Measurements from ENCODE around the gene GABRD.

GABRD gene

DNA sequence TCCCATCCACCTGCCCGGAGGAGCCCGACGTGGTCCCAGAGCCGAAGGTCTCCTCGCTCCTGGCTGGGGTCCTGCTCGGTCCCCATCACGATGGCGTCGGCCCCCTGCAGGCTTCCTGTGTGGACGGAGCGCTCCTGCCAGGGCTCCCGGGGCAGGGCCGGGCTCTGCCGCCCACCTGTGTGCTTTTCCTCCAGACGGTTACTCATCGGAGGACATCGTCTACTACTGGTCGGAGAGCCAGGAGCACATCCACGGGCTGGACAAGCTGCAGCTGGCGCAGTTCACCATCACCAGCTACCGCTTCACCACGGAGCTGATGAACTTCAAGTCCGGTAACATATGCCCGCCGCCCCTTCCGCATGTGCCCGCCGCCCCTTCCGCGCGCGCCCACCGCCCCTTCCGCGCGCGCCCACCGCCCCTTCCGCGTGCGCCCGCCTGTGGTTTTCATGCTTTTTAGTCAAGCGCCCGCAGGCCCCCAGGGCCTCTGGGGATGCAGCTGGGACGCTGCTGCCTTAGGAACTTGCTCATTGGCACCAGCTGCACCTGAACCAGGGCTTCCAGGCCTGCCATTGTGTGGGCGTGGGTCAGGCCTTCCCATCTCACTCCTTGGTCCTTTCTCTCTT, 8.9 kb downstream of the GABRD start:
- H3K27ac ChIP-seq (ENCODE audit: low read depth, low read length) = no peak overlapping the region
- H3K4me1 ChIP-seq (ENCODE audit: control insufficient read depth in 1 of 2, insufficient read depth in 2 of 2, low read length in 2 of 2) = peaks cover 0 to 8% of the 10 kb centered on the region in 2 donors
- no peak overlapping the region for H3K9ac ChIP-seq (ENCODE audit: low read depth in 1 of 2, low read length in 2 of 2)
- H3K36me3 ChIP-seq (ENCODE audit: control insufficient read depth in 1 of 2, insufficient read depth in 2 of 2, low read length in 2 of 2) = no peaks in the 10 kb centered on the region
- H3K9me3 ChIP-seq (ENCODE audit: control insufficient read depth in 1 of 2, low read length in 2 of 2) = no peaks in the 10 kb centered on the region
- no peak overlapping the region for H3K4me3 ChIP-seq (ENCODE audit: low read depth in 1 of 2, low read length in 2 of 2)
- peaks cover 0 to 4% of the 10 kb centered on the region in 2 donors for H3K27me3 ChIP-seq (ENCODE audit: control insufficient read depth in 1 of 2, insufficient read depth in 2 of 2, low read length in 2 of 2)

DNA sequence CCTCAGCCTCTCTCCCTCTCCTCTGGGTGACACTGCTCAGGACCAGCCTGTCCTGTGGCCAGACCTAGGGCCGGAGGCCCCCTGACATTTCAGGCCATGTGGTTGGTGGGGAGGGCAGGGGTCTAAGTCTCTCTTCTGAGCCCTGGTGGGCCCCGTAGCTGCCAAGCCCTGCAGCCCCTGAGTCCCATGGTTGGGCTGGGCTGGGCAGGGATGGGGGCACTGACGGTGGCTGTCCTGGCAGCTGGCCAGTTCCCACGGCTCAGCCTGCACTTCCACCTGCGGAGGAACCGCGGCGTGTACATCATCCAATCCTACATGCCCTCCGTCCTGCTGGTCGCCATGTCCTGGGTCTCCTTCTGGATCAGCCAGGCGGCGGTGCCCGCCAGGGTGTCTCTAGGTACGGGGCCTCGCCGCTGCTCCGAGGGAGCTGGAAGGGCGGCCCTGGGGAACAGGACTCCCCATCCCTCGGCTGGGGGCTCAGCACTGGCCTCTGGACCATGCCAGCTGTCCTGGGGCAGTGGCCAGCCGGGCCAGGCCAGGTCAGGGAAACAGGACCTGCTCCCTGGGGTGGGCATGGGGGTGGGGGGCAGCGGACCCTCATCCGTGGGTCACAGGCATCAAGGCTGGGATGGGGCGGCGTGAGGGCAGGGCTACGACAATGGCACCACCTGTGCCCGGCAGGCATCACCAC, 9.9 kb downstream of the GABRD start:
- Histone ChIP-seq H3K4me3 (ENCODE audit: low read depth in 1 of 2, low read length in 2 of 2) (no peak overlapping the region), H3K36me3 (ENCODE audit: control insufficient read depth in 1 of 2, insufficient read depth in 2 of 2, low read length in 2 of 2) (no peaks in the 10 kb centered on the region), H3K4me1 (ENCODE audit: control insufficient read depth in 1 of 2, insufficient read depth in 2 of 2, low read length in 2 of 2) (peaks cover 0 to 5% of the 10 kb centered on the region in 2 donors), H3K9ac (ENCODE audit: low read depth in 1 of 2, low read length in 2 of 2) (no peak overlapping the region), H3K9me3 (ENCODE audit: control insufficient read depth in 1 of 2, low read length in 2 of 2) (no peaks in the 10 kb centered on the region), H3K27me3 (ENCODE audit: control insufficient read depth in 1 of 2, insufficient read depth in 2 of 2, low read length in 2 of 2) (peaks cover 0 to 4% of the 10 kb centered on the region in 2 donors), H3K27ac (ENCODE audit: low read depth, low read length) (no peak overlapping the region)

DNA sequence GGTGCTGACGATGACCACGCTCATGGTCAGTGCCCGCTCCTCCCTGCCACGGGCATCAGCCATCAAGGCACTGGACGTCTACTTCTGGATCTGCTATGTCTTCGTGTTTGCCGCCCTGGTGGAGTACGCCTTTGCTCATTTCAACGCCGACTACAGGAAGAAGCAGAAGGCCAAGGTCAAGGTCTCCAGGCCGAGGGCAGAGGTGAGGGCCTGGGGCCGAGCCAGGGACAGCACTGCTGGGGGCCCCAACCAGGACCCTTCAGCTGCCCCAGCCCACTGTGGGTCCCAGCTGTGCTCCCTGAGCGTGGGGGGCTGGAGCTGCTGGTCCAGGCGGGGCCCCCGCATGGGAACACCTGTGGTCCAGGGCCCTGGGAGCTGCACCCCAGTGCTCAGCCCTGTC, 10.4 kb downstream of the GABRD start:
- no peak overlapping the region for H3K27ac ChIP-seq (ENCODE audit: low read depth, low read length)
- H3K4me3 ChIP-seq (ENCODE audit: low read depth in 1 of 2, low read length in 2 of 2) = no peak overlapping the region
- H3K9ac ChIP-seq (ENCODE audit: low read depth in 1 of 2, low read length in 2 of 2) = no peak overlapping the region
- H3K9me3 ChIP-seq (ENCODE audit: control insufficient read depth in 1 of 2, low read length in 2 of 2) = no peaks in the 10 kb centered on the region
- peaks cover 0 to 4% of the 10 kb centered on the region in 2 donors for H3K27me3 ChIP-seq (ENCODE audit: control insufficient read depth in 1 of 2, insufficient read depth in 2 of 2, low read length in 2 of 2)
- H3K4me1 ChIP-seq (ENCODE audit: control insufficient read depth in 1 of 2, insufficient read depth in 2 of 2, low read length in 2 of 2) = peaks cover 0 to 5% of the 10 kb centered on the region in 2 donors
- no peaks in the 10 kb centered on the region for H3K36me3 ChIP-seq (ENCODE audit: control insufficient read depth in 1 of 2, insufficient read depth in 2 of 2, low read length in 2 of 2)

DNA sequence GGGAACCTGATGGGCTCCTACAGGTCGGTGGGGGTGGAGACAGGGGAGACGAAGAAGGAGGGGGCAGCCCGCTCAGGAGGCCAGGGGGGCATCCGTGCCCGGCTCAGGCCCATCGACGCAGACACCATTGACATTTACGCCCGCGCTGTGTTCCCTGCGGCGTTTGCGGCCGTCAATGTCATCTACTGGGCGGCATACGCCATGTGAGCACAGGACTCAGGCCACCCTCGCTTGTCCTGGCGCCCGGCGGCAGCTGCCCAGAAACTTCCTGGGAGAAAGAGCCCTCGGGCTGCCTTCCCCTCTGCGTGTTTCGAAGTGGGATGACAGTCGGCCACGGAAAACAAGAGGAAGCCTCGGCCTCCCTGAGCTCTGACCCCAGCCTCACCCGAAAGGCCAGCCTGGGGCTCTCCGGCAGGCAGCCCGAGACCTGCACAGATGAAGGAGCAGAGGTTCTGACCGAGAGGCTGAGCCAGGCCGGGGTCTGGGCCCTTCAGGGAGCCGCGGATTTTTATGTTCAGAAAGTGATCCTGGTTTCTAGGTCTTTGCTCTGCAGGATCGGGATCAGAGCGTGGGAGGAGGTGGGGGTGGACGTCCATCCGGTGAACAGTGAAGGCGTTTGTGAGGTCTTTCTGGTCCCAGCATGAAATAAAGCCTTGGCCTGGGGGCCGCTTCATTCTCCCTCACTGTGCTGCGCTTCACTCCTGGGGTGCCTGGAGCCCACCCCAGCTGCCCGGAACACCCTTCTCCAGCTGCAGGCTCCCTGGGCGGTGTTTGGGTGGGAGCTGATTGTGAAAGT, 11.1 kb downstream of the GABRD start:
- Histone ChIP-seq H3K9ac (ENCODE audit: low read depth in 1 of 2, low read length in 2 of 2) (no peak overlapping the region), H3K9me3 (ENCODE audit: control insufficient read depth in 1 of 2, low read length in 2 of 2) (no peaks in the 10 kb centered on the region), H3K27ac (ENCODE audit: low read depth, low read length) (no peak overlapping the region), H3K27me3 (ENCODE audit: control insufficient read depth in 1 of 2, insufficient read depth in 2 of 2, low read length in 2 of 2) (peaks cover 0 to 4% of the 10 kb centered on the region in 2 donors), H3K4me3 (ENCODE audit: low read depth in 1 of 2, low read length in 2 of 2) (no peak overlapping the region), H3K4me1 (ENCODE audit: control insufficient read depth in 1 of 2, insufficient read depth in 2 of 2, low read length in 2 of 2) (peaks cover 0 to 3% of the 10 kb centered on the region in 2 donors), H3K36me3 (ENCODE audit: control insufficient read depth in 1 of 2, insufficient read depth in 2 of 2, low read length in 2 of 2) (no peaks in the 10 kb centered on the region)

DNA sequence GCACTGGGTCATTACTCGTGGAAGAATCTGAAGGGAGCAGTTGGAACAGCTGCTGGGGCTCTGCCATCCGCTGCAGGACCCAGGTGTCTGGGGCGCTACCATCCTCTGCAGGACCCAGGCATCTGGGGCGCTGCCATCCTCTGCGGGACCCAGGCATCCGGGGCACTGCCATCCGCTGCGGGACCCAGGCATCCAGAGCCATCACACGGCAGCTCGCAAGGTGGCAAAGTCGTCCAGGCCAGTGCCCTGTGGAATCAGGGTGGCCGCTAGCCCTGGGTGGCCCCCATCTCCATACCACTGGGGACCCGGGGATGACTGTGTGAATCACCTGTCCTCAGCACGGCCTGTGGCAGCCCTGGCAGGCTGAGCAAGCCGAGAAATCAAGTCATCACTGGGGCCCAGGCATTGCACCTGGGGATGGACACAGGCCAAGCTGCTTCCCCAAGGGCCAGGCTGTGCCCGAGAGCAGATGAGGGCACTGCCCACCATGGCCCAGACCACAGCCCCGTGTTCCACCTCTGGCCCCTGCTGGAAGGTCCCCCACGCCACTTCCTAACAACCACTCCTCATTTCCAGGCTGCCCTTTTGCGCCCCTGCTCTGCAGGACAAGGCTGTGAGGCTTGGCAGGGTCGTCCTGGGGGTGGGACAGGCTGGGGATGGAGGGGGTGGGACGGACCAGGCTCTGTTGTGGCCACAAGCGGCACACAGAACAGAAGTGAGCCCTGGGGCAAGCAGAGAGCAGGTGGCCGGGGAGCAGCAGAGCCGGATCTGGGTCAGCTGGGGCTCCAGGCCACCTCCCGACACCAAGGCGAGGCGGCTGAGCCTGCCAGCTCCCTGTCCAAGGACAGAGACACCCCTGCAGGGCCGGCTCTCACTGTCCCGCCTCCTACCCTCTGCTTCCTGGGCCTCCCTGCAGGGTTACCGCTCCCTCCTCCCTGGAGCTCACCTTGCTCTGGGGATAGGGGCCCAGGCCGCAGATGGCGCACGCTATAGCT, 12.7 kb downstream of the GABRD start:
- no peak overlapping the region for H3K4me3 ChIP-seq (ENCODE audit: low read depth in 1 of 2, low read length in 2 of 2)
- H3K27me3 ChIP-seq (ENCODE audit: control insufficient read depth in 1 of 2, insufficient read depth in 2 of 2, low read length in 2 of 2) = peaks cover 0 to 4% of the 10 kb centered on the region in 2 donors
- H3K27ac ChIP-seq (ENCODE audit: low read depth, low read length) = no peak overlapping the region
- no peak overlapping the region for H3K9ac ChIP-seq (ENCODE audit: low read depth in 1 of 2, low read length in 2 of 2)
- no peaks in the 10 kb centered on the region for H3K4me1 ChIP-seq (ENCODE audit: control insufficient read depth in 1 of 2, insufficient read depth in 2 of 2, low read length in 2 of 2)
- no peaks in the 10 kb centered on the region for H3K9me3 ChIP-seq (ENCODE audit: control insufficient read depth in 1 of 2, low read length in 2 of 2)
- H3K36me3 ChIP-seq (ENCODE audit: control insufficient read depth in 1 of 2, insufficient read depth in 2 of 2, low read length in 2 of 2) = no peaks in the 10 kb centered on the region

DNA sequence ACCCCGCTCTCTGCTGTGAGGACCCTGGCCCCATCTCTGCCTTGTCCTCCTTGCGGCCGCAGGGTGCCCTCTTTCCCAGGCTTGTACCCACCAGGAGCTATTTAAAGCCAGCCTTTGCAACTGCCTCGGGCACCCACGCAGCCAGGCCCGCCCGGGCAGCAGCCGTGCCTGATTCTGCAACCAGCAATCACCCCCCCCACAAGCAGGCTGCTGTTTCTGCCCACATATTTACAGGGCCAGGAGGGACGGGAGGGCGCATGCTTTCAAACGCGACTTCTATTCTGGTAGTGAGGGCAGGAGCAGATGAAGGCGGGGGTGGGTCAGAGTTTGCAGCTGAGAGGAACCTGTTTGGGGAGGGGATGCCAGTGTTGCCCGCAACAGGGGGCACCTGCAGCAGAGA, 13.6 kb downstream of the GABRD start:
- Histone ChIP-seq H3K4me1 (ENCODE audit: control insufficient read depth in 1 of 2, insufficient read depth in 2 of 2, low read length in 2 of 2) (no peaks in the 10 kb centered on the region), H3K27me3 (ENCODE audit: control insufficient read depth in 1 of 2, insufficient read depth in 2 of 2, low read length in 2 of 2) (peaks cover 0 to 4% of the 10 kb centered on the region in 2 donors), H3K9ac (ENCODE audit: low read depth in 1 of 2, low read length in 2 of 2) (no peak overlapping the region)

DNA sequence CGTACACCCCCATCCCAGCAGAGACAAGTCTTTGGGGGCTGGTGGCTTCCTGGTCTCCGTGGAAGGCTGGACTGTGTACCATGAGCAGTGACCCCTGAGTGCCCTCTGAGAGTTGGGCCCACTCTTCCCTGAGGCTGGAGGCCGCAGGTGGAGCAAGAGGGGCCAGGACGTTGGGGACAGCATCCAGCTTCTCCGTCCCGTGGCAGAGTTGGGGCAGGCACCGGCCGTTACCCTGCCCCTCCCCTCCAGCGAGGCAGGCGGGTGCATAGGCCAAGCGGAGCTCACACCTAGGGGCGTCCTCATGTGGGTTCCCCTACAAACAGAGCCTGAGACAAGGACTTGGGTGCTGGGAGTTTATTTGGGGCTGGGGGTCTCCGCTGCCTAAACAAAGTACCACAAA, 14.0 kb downstream of the GABRD start:
- no peak overlapping the region for H3K27ac ChIP-seq (ENCODE audit: low read depth, low read length)
- no peaks in the 10 kb centered on the region for H3K9me3 ChIP-seq (ENCODE audit: control insufficient read depth in 1 of 2, low read length in 2 of 2)
- no peak overlapping the region for H3K9ac ChIP-seq (ENCODE audit: low read depth in 1 of 2, low read length in 2 of 2)
- peaks cover 0 to 4% of the 10 kb centered on the region in 2 donors for H3K27me3 ChIP-seq (ENCODE audit: control insufficient read depth in 1 of 2, insufficient read depth in 2 of 2, low read length in 2 of 2)
- H3K4me3 ChIP-seq (ENCODE audit: low read depth in 1 of 2, low read length in 2 of 2) = no peak overlapping the region
- H3K4me1 ChIP-seq (ENCODE audit: control insufficient read depth in 1 of 2, insufficient read depth in 2 of 2, low read length in 2 of 2) = no peaks in the 10 kb centered on the region
- H3K36me3 ChIP-seq (ENCODE audit: control insufficient read depth in 1 of 2, insufficient read depth in 2 of 2, low read length in 2 of 2) = no peaks in the 10 kb centered on the region

More for the DNA sequence above, 13.6 kb downstream of the GABRD start:
- Histone ChIP-seq H3K9me3 (ENCODE audit: control insufficient read depth in 1 of 2, low read length in 2 of 2) (no peaks in the 10 kb centered on the region), H3K4me3 (ENCODE audit: low read depth in 1 of 2, low read length in 2 of 2) (no peak overlapping the region), H3K36me3 (ENCODE audit: control insufficient read depth in 1 of 2, insufficient read depth in 2 of 2, low read length in 2 of 2) (no peaks in the 10 kb centered on the region), H3K27ac (ENCODE audit: low read depth, low read length) (no peak overlapping the region)

DNA sequence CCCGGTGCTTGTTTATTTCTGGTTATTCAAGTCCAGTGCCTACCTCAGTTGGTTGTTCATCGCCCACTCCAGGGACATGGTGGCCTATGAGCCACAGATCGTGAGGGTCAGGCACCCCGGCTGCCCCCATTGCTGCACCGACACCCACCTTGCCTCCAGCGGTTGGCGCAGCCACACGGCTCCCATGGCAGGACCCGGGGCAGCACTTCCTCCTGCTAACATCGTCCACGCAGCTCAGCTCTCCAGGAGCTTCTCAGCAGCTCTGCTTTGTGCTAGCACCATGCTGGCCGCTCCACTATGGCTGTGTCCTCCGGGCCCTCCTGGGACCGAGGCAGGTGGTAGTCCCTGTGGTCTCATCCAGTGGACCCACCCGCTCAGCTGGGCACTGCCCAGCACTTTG, 17.1 kb downstream of the GABRD start:
- no peaks in the 10 kb centered on the region for H3K36me3 ChIP-seq (ENCODE audit: control insufficient read depth in 1 of 2, insufficient read depth in 2 of 2, low read length in 2 of 2)
- no peak overlapping the region for H3K9ac ChIP-seq (ENCODE audit: low read depth in 1 of 2, low read length in 2 of 2)
- no peak overlapping the region for H3K27ac ChIP-seq (ENCODE audit: low read depth, low read length)
- H3K4me3 ChIP-seq (ENCODE audit: low read depth in 1 of 2, low read length in 2 of 2) = no peak overlapping the region
- H3K9me3 ChIP-seq (ENCODE audit: control insufficient read depth in 1 of 2, low read length in 2 of 2) = no peaks in the 10 kb centered on the region
- no peaks in the 10 kb centered on the region for H3K4me1 ChIP-seq (ENCODE audit: control insufficient read depth in 1 of 2, insufficient read depth in 2 of 2, low read length in 2 of 2)
- peaks cover 0 to under 1% of the 10 kb centered on the region in 2 donors for H3K27me3 ChIP-seq (ENCODE audit: control insufficient read depth in 1 of 2, insufficient read depth in 2 of 2, low read length in 2 of 2)

DNA sequence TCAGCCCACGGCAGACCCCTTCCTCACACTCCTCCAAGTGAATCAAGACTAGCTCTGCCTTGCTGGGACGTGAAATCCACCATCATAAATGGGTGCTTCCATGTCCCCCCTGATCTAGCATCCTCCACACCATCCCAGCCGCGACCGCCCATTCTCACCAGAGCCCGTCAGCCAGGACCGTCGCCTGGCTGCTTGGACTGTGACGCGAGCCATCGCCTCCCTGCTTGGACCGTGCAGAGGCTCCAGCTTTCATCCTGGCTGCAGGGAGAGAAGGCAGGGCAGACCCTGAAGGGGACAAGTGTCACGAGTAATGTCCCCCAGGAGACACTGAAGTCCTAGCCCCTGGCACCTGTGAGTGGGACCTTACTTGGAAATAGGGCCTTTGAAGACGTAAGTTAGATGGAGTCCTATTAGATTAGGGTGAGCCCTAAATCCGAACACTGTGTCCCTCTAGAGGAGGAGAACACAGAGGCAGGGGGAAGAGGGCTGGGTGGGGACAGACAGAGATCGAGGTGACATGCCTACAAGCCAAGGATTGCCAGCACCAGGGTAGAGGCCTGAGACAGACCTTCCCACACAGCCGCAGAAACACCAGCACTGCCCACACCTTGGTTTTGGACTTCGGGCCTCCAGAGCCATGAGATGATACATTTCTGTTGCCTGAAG, 18.3 kb downstream of the GABRD start:
- Histone ChIP-seq H3K36me3 (ENCODE audit: control insufficient read depth in 1 of 2, insufficient read depth in 2 of 2, low read length in 2 of 2) (no peaks in the 10 kb centered on the region), H3K9ac (ENCODE audit: low read depth in 1 of 2, low read length in 2 of 2) (no peak overlapping the region), H3K27me3 (ENCODE audit: control insufficient read depth in 1 of 2, insufficient read depth in 2 of 2, low read length in 2 of 2) (no peaks in the 10 kb centered on the region), H3K27ac (ENCODE audit: low read depth, low read length) (no peak overlapping the region), H3K9me3 (ENCODE audit: control insufficient read depth in 1 of 2, low read length in 2 of 2) (no peaks in the 10 kb centered on the region), H3K4me3 (ENCODE audit: low read depth in 1 of 2, low read length in 2 of 2) (no peak overlapping the region), H3K4me1 (ENCODE audit: control insufficient read depth in 1 of 2, insufficient read depth in 2 of 2, low read length in 2 of 2) (no peaks in the 10 kb centered on the region)
